Cerebellar cortex (tissue), 1 donor: ENCODE measurements around the gene SLC31A2.
"Not testable (repeated sequence)": the region's sequence is repeated elsewhere in the genome, so short reads cannot be mapped to it uniquely, and the experiment has no call there.

Experiments
- DNase-seq: peaks from one replicate; pipeline ENCODE4 v3.0.0-alpha.2; 2015; ENCODE audit warnings: low spot score

Gene SLC31A2, protein sequence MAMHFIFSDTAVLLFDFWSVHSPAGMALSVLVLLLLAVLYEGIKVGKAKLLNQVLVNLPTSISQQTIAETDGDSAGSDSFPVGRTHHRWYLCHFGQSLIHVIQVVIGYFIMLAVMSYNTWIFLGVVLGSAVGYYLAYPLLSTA

DNA sequence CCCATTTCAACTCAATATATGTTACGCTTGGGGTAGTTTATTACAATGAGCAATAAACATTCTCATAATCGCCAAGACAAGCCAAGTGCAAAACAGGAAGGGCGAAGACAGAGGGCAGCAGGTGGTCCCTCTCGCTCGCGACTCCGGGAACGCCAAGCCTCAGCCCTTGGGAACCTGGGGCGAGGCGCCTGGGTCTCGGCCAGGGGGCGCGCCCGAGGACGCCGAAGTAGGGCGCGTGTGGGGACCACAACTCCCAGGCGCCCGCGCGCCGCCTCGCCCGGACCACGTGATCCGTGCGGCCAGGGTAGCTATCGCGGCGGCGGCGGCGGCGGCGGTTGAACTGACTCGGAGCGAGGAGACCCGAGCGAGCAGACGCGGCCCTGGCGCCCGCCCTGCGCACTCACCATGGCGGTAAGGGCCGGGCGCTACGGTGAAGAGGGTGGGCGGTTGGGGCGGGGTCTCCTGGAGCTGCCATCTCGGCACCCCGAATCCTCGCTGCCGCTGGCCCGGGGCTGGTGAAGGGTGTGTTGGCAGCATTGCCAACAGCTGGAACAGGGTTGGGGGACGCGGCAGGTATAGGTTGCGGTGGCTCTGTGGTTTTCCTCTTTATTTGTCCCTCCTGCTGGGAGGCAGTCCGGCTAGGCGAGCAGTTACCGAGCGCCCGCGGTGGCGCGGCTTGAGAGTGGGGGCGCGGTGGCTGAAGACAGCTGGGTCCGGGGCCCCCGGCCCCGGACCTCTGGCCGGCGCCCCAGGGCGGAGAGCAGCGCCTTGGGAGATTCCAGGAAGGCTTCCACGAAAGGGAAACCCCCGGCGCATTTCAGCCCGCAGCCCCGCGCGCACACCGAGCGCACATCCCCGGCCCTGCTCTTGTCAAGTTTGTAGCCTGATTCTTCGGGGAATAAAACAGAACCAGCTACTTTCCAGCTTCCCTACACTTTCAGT lies at the start of gene SLC31A2:
SLC31A2 (plus strand) TSS at position 338 of the 942 bp plus-strand sequence; CDS start at position 406, 68 bp downstream.
- peak; percentile 85 for DNase-seq

DNA sequence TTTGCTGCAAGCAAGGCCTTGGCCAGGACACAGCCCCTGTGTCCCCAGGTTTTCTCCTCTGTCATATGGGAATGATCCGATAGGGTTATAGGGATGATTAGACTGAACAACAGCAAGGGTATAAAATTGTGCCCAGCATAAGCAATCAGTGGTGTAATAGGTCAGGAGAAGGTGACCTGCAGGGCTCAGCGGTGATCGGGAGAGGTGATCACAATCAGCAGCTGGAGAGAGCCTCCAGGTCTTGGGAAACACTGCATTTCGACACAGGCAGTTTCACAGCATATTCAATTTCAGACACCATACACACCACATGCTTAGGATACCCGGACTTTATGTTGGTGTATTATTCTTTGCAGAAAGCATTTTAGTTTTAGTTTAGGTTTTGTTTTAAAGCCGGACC lies 45.5 kb upstream of the SLC31A2 start:
- not testable (repeated sequence) for DNase-seq

DNA sequence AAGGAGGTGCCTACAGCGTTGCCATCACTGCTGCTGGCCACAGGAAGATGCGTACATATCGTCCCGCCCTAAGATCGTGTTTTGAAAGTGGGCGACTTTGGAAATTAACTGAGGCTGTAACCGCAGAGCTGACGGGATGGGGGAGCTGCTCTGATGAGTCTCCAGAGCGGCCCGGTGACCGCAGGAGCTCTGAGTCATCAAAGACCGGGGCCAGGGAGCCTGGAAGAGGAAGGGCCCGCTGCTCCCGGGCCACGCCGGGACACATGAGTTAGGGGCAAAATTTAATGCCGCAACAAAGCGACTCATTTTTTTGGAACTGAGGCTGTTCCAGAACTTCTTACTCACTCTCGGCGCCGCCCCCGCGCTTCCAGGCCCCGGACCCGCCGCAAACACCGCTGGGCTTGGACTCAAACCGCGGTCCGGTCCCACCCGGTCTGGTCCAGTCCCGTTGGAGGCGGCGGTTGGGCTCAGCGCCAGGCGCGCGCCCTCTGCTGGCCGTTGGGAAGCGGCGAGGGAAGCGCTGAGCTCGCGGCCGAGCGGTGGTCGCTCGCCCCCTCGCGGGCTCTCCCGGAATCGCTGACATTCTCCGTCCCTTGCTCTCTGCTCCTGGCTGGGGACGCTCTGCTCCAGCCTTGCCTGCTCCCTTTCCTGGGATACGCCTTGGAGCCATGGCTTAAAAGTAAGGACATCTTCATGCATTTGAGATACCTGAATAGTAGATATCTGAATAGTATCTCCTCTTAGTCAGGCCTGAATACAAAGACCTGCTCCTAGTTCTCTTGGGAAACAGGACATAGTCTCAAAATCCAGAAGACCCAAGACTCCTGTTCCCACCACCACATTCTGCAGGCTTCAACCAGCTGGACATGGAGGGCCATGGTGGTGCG lies 39.5 kb upstream of the SLC31A2 start:
- DNase-seq = peak; percentile 19

DNA sequence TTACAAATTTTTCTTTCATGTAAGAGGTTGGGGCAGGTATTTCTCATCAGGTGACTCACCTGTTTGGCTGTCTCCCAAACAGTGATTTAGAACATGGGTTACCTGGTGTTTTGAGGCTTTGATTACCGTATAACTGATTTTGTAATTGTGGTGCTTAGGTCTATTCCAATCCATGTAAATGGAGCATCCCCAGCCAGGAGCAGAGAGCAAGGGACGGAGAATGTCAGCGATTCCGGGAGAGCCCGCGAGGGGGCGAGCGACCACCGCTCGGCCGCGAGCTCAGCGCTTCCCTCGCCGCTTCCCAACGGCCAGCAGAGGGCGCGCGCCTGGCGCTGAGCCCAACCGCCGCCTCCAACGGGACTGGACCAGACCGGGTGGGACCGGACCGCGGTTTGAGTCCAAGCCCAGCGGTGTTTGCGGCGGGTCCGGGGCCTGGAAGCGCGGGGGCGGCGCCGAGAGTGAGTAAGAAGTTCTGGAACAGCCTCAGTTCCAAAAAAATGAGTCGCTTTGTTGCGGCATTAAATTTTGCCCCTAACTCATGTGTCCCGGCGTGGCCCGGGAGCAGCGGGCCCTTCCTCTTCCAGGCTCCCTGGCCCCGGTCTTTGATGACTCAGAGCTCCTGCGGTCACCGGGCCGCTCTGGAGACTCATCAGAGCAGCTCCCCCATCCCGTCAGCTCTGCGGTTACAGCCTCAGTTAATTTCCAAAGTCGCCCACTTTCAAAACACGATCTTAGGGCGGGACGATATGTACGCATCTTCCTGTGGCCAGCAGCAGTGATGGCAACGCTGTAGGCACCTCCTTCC lies 37.9 kb upstream of the SLC31A2 start:
- peak; percentile 16 for DNase-seq

DNA sequence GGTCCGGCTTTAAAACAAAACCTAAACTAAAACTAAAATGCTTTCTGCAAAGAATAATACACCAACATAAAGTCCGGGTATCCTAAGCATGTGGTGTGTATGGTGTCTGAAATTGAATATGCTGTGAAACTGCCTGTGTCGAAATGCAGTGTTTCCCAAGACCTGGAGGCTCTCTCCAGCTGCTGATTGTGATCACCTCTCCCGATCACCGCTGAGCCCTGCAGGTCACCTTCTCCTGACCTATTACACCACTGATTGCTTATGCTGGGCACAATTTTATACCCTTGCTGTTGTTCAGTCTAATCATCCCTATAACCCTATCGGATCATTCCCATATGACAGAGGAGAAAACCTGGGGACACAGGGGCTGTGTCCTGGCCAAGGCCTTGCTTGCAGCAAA lies 32.0 kb upstream of the SLC31A2 start:
- DNase-seq = not testable (repeated sequence)

DNA sequence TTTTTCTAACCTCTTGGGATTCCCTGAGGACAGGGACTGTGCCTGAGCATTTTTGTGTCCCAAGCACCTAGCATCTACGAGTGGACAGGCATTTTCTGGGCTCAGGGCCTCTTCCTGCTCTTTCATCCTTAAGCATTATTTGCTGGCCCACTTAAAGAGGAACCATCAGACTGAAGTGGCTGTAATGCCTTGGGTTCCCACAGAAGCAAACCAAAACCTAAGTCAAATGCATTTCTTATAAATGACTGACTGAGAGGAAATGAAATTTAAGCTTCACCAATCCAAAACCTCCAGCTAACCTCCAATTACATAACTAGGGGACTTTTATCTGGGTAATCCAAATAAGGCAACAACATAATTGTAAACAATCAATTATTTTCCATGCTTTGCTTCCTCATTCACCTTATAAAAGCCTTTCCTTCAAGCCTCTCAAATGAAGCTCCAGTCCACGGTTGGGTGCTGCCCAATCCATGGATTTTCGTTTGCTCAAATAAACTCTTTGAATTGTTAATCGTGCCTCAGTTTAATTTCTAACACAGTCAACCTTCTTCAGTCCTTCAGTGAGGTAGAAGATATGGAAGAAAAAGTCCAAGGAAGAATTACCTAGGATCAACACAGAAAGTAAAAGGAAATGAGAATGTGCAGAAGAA lies 25.3 kb upstream of the SLC31A2 start:
- DNase-seq = no peak

DNA sequence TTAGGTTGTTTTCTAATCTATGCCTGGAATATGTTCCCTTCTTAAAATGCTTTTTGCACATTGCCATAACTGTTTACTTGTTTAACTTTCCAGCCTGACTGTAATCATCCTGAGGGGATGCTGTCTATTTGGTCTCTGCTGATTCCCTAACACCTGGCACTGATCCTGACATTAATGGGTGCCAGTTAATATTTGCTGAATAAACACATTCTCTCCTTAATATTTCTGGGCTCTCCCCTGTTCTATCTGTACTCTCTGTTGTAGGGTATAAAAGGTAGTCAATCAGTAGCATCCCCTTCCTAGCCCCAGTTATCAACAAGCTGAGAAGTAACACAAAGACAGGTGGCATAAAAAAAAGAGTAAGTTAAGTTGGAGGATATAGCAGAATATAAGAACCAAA lies 21.3 kb upstream of the SLC31A2 start:
- DNase-seq = no peak

DNA sequence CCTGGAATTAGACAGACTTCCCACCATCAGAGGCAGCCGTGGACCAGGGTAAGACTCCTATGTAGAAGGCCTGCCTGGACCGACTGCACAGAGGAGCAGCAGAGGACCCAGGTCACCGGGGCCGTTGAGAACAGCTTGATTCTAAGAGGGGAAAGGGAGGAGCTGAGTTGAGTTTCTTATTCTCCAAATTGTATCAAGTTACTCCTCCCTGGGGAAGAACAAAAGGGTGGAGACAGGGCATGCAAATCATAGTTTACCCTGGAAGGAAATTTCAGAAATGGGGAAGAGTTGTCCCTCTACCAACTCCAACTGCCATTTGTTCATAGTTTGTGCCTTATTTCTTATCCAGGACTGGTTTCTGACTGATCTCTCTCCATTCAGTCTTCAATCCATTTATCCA lies 20.9 kb upstream of the SLC31A2 start:
- DNase-seq = no peak

DNA sequence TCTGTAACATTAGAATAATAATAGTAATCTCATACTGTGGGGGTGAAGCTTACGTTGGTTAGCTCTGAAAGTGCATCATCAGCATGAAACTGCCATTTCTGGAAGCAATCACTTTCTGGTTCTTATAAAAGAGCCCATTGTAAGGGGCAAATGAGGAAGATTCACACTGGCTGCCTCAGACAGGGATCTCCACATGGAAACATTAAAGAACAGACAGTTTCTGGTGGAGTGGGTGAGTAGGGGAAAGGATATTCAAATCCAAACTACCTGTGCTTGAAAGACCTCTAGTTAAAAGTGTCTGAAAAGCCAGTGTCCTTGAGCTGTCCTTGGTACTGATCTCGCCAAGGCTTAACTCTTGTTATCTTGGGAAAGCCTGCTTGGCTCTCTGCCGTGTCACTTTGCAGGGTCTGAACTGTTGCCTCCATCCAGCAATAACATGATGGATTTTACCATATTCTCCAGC lies 19.1 kb upstream of the SLC31A2 start:
- no peak for DNase-seq

DNA sequence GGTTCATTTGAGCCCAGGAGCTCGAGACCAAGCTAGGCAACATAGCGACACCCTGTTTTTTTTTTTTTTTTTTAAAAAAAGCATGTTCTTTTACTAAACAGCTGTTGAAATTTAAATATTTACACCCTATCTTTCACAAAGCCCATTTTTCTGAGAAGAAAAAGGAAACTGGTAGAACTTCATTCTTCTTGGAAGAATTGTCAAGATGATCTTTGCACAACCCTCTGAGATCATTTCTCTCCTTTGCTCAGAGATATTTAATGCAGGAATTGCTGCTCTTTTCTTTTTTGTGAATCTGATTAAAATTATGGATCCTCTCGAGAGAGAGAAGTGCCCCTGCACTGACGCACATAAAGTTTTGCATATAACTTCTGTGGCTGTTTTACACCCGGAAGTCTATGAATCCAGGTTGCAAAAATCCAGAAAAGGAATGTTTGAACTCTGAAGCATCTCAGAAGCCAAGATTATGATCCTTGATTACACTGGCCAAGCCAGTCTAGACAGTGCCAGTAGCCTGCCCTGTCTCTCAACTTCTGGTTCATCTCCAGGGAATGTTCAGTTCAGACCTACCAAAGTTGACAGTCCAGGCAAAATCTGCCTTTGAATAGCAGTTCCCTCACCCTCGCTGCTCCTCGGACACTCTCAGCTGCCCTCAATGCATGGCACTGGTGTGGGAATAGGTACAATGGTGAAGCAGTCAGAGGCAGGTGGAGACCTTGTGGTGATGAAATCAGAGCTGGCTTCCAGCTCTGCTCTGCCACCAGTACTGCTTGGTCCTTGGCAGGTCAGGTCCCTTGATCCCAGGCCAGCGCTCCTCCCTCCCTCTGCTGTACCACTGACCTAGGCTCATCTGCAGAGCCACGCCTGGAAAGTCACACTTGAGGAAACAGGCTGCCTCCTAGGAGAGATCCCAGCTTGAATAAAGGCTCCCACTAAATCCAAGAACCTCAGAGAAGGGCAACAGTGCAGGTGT lies 13.3 kb upstream of the SLC31A2 start:
- no peak for DNase-seq

DNA sequence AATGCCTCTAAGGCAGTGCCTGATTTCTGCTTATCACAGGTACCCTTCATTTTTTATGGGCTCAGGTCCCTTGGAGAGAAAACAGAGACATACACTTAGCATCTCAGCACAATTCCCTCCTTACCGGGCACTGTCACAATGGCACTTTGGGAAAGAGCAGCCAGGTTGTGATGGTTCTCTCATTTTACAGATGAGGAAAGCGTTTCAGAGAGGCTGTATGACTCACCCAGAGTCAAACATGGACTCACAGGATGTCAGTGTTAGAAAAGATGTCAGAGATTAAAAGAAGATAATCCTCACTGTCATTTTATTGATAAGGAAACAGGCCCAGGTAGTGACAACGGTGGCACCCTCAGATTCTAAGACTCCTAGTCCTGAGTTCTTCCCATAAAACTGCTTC lies 12.0 kb upstream of the SLC31A2 start:
- DNase-seq = no peak

DNA sequence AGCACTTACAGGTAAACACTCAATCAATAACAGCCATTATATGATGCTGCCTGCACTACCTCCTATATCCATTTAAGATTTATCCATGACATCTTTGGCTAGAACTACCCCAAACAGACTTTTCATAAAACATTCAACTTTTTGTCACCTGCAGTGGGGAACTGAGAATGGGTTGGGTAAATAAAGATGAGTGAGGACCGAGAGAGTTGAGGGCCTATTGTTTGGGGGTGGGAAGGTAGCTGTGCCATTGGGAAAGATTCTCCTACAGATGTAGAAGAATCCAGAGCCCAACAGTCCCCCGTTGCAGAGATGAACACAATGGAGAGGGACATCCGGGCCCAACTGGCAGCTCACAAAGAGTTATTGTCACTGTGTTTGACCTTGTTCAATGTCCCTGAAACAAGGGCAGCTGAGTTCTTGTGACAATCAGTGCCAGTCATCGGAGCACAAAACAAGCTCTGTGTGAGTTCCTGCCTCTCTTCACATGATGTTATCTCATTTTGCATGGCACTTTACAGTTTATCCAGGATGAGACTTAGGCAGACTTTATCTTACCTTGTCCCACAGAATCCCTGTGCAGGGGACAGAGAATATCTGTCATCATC lies 11.5 kb upstream of the SLC31A2 start:
- no peak for DNase-seq

DNA sequence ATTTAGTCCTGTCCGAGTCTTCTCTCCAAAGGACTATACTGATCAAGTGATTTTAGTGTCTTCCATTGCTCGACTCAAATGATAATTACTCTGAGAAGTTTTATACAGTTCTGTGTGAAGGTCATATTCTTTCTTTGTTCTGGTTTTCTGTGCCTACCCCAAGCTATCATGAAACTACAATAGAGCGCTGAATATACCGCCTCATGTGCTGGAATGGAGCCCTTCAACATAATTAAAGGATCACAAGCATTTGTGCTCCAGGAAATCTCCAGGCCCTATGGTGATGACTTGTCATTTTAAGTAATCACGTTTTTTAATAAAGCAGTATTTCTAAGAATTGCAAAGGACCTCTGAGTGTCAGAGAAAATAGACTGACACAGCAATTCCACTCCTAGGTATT lies 10.9 kb upstream of the SLC31A2 start:
- DNase-seq = no peak

DNA sequence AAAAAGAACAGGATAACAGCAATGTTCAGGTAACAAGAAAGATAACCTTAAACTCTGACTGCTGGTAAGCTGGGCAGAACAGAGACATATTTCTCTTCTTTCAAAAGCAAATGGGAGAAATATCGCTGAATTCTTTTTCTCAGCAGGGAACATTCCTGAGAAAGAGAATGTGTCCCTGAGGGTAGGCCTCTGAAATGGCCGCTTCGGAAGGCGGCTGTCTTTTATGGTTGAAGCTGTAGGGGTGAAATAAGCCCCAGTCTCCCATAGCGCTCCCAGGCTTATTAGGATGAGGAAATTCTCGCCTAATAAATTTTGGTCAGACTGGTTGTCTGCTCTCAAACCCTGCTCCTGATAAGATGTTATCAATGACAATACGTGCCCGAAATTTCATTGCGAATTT lies 9.9 kb upstream of the SLC31A2 start:
- not testable (repeated sequence) for DNase-seq

DNA sequence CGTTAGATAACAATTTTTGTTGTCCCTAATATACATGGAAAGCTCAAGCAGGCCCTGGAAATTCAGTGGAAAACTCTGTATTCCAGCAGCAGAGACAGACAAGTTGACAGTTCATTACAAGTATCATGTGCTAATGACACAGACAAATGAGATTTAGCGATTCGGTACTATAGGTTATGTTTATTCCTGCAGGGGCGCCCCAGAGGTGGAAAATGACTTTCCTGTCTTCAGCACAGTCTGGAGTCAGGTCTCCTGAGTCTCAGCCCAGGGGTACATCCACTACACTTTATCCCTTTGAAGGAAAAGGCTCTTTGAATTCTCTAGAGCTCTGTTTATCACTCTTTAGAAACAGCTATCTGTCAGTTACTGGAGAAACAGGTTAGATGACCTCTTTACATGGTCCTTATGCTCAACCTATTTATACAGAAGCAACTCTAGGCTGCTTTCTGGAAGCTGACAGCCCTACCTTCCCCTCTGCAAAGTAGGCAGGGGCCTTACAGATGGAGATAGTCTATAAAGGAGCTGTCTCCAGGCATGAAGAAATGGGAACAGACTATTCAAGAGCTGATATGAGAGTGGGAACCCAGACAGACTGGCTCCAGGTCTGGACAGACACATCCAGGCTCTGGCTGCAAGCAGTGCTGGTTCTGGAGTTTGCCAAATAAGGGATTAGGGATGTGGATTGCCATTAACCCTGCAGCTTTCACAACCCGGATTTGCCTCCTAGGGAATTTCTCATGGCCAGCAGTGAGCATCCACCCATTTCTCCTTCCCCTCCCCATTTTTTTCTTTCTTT lies 7.2 kb upstream of the SLC31A2 start:
- DNase-seq = no peak

DNA sequence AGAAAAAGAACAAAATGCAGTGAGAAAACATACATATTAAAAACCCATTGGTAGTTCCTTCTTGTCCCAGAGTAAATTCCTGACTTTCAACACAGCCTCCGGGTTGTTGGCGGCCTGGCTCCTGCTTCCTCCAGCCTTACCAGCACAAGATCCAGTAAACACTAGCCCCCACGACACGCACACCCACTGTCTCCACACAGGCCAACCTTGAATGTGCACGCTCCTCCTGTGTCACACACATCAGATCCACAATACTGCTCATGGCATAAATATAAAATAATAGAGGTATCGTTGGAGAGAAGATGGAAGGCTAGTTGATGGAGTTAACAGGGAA lies 2.5 kb upstream of the SLC31A2 start:
- DNase-seq = no peak

DNA sequence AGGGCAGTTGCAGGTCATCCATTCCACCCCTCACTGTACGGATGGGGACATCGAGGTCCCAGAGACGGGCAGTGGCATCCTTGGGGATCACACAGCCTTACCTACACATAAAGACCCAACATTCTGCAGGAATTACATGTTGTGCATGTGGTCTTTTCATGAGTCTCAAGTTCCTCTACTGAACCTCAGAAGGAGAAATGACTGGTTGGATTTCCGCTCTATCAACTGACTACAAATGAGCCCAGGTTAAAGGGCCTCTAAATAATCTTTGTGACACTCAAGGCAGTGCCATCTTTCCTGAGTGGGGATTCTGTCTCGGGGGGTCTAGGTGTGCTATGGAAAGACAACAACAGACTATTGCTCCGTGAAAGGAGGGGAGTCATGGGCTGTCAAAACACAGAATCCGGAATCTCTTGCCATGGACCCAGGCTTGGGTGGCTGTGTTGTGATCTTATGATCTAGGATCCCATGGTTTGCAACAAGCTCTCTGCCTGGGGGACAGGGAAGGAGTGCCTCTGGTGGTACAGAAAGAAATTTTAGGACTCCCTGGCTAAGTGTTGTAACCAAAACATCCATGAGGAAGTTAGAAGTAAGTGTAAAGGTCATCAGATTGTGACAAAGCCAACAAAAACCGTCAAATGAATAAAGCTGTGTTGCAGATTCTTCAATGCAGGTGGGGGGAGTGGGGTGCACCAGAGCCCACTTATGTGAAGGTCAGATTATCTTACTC lies 1.9 kb upstream of the SLC31A2 start:
- no peak for DNase-seq

DNA sequence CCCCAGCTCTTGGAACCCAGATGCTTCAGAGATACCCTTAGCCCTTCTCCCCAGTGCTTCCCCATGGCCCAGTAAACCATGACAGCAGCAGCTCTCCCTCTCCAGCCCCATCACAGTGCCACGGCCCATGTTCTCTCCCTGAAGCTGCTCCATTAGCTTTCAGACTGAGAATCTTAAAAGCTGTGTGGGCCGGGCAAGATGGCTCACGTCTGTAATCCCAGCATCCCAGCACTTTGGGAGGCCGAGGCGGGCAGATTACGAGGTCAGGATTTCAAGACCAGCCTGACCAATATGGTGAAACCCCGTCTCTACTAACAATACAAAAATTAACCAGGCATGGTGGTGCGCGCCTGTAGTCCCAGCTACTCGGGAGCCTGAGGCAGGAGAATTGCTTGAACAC lies 1.2 kb upstream of the SLC31A2 start:
- not testable (repeated sequence) for DNase-seq
